Measurements from ENCODE around the gene ENTHD1. TPM values are rescaled to one million over a fixed set of nuclear protein-coding genes. Genes with fewer than 3 reads are reported as not detected.

Gene ENTHD1
- total and polyA plus RNA-seq, 2 donors (not counting 3 experiments of a cell fraction or from before 2014, with no cell fraction given) = not detected

DNA sequence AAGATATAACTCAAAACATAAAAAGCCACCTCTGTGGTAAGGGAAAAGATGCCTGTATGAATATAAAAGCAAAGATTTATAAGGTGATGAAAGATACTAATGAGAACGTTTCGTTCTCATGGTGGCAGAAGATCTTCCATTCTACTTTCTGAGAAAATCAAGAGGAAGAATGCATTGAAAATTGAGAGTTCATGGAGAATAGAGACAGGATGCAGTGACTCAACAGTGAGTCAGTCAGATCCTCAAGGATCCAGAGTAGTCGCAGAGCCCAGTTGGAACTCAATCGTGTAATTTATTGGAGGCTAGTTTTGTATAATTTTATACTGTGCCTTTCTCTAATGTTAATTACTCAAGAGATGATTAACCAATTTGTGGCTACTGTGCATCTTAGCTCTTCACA is 73.3 kb downstream of the ENTHD1 start:
- POLR2A ChIA-PET = no interaction called here
- no peaks in the 10 kb centered on the region for H3K9me1 ChIP-seq (replicated peaks; ENCODE audit: control insufficient read depth, extremely low read depth, insufficient read depth, low read length)
- no peak overlapping the region for H2AFZ ChIP-seq (ENCODE audit: low read depth, low read length)
- CTCF ChIA-PET = interaction anchor here (1.5 to 1.6 kb wide), 2 partner anchors 12 to 14 kb away, joined by 3 to 4 read pairs; no protein-coding TSS in a partner anchor
- TF ChIP-seq, protein P1, sequence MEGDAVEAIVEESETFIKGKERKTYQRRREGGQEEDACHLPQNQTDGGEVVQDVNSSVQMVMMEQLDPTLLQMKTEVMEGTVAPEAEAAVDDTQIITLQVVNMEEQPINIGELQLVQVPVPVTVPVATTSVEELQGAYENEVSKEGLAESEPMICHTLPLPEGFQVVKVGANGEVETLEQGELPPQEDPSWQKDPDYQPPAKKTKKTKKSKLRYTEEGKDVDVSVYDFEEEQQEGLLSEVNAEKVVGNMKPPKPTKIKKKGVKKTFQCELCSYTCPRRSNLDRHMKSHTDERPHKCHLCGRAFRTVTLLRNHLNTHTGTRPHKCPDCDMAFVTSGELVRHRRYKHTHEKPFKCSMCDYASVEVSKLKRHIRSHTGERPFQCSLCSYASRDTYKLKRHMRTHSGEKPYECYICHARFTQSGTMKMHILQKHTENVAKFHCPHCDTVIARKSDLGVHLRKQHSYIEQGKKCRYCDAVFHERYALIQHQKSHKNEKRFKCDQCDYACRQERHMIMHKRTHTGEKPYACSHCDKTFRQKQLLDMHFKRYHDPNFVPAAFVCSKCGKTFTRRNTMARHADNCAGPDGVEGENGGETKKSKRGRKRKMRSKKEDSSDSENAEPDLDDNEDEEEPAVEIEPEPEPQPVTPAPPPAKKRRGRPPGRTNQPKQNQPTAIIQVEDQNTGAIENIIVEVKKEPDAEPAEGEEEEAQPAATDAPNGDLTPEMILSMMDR (IDR thresholded peaks at IDR 0.05; ENCODE audit: extremely low read depth in 1 of 2, insufficient read depth in 1 of 2, low read depth in 1 of 2, low read length in 2 of 2) = no peak
- peak; percentile 87 for TF ChIP-seq FOS (IDR thresholded peaks at IDR 0.05; ENCODE audit: borderline replicate concordance, insufficient read depth, low read length)
- peak; percentile 78 for TF ChIP-seq JUN (IDR thresholded peaks at IDR 0.05; ENCODE audit: borderline replicate concordance, insufficient read depth, insufficient read length, low read depth)
- FAIRE-seq (peak; percentile 92), DNase-seq (ENCODE audit: low read depth, low spot score) (peak; percentile 66)
- H3K9me3 ChIP-seq (replicated peaks; ENCODE audit: control insufficient read depth, insufficient read depth, low read length) = no peaks in the 10 kb centered on the region
- no peak overlapping the region for H3K9ac ChIP-seq (replicated peaks; ENCODE audit: extremely low read depth, insufficient read depth, low read length)
- peak overlapping the region; percentile 47 for H3K4me2 ChIP-seq (ENCODE audit: insufficient read depth, low read length)
- dilution Hi-C loops (cut with MboI; ENCODE audit: extremely low pct_ligation_motif_present, low sequenced_read_pairs) (no loop called here), intact Hi-C loops (cut with micrococcal nuclease) (no loop called here)
- H4K20me1 ChIP-seq (replicated peaks; ENCODE audit: control insufficient read depth, extremely low read depth, insufficient read depth, low read length) = no peaks in the 10 kb centered on the region
- H3K36me3 ChIP-seq (ENCODE audit: control insufficient read depth in 2 of 2, extremely low read depth in 1 of 2, insufficient read depth in 2 of 2, low read length in 2 of 2) = no peaks in the 10 kb centered on the region
- BruUV-seq (replicated peaks) = no TSS peak
- H3K4me1 ChIP-seq (ENCODE audit: control insufficient read depth, extremely low read depth, insufficient read depth, low read length) = peaks cover 9% of the 10 kb centered on the region
- H3K27me3 ChIP-seq (ENCODE audit: control insufficient read depth in 2 of 2, insufficient read depth in 2 of 2, low read length in 2 of 2) = peaks cover 0 to 22% of the 10 kb centered on the region in 2 experiments
- no peak overlapping the region for H3K27ac ChIP-seq (ENCODE audit: insufficient read depth, low read depth, low read length)
- H3K4me3 ChIP-seq (replicated peaks in 1 of 3; ENCODE audit: insufficient read depth in 1 of 3, low read depth in 1 of 3, low read length in 3 of 3) = no peak overlapping the region
- no peaks in the 10 kb centered on the region for H3K79me2 ChIP-seq (ENCODE audit: control insufficient read depth, insufficient read depth, low read length)

DNA sequence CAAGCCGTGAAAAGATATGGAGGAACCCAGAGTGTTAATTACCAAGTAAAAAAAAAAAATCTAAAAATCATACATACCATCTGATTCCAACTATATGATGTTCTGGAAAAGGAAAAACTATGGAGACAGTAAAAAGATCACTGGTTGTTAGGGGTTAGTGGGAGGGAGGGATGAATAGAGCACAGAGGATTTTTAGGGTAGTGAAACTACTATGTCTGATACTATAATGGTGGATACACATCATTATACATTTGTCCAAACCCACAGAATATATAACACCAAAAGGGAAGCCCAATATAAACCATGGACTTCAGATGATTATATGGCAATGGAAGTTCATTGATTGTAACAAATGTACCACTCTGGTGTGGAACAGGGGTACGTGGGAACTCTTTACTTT is 74.1 kb downstream of the ENTHD1 start:
- FAIRE-seq (no peak), DNase-seq (ENCODE audit: low read depth, low spot score) (no peak)
- dilution Hi-C loops (cut with MboI; ENCODE audit: extremely low pct_ligation_motif_present, low sequenced_read_pairs) (no loop called here), intact Hi-C loops (cut with micrococcal nuclease) (no loop called here)
- Histone ChIP-seq H3K4me1 (ENCODE audit: control insufficient read depth, extremely low read depth, insufficient read depth, low read length) (peaks cover 9% of the 10 kb centered on the region), H3K9ac (replicated peaks; ENCODE audit: extremely low read depth, insufficient read depth, low read length) (no peak overlapping the region), H2AFZ (ENCODE audit: low read depth, low read length) (no peak overlapping the region), H3K36me3 (ENCODE audit: control insufficient read depth in 2 of 2, extremely low read depth in 1 of 2, insufficient read depth in 2 of 2, low read length in 2 of 2) (no peaks in the 10 kb centered on the region), H3K9me1 (replicated peaks; ENCODE audit: control insufficient read depth, extremely low read depth, insufficient read depth, low read length) (no peaks in the 10 kb centered on the region), H3K27ac (ENCODE audit: insufficient read depth, low read depth, low read length) (no peak overlapping the region), H3K4me2 (ENCODE audit: insufficient read depth, low read length) (no peak overlapping the region), H4K20me1 (replicated peaks; ENCODE audit: control insufficient read depth, extremely low read depth, insufficient read depth, low read length) (no peaks in the 10 kb centered on the region), H3K4me3 (replicated peaks in 1 of 3; ENCODE audit: insufficient read depth in 1 of 3, low read depth in 1 of 3, low read length in 3 of 3) (no peak overlapping the region), H3K79me2 (ENCODE audit: control insufficient read depth, insufficient read depth, low read length) (no peaks in the 10 kb centered on the region), H3K27me3 (ENCODE audit: control insufficient read depth in 2 of 2, insufficient read depth in 2 of 2, low read length in 2 of 2) (peaks cover 0 to 22% of the 10 kb centered on the region in 2 experiments), H3K9me3 (replicated peaks; ENCODE audit: control insufficient read depth, insufficient read depth, low read length) (no peaks in the 10 kb centered on the region)
- ChIA-PET POLR2A (no interaction called here), CTCF (interaction anchor here (1.5 to 1.6 kb wide), 2 partner anchors 11 to 13 kb away, joined by 3 to 4 read pairs; no protein-coding TSS in a partner anchor)
- TF ChIP-seq FOS (IDR thresholded peaks at IDR 0.05; ENCODE audit: borderline replicate concordance, insufficient read depth, low read length) (no peak), POLR2A (IDR thresholded peaks at IDR 0.05; ENCODE audit: low read depth, low read length) (no peak), MYC (IDR thresholded peaks at IDR 0.05; ENCODE audit: low read depth, low read length) (no peak), EZH2 (IDR thresholded peaks at IDR 0.05; ENCODE audit: borderline replicate concordance, low read depth, low read length, severe bottlenecking) (no peak), POLR2AphosphoS5 (IDR thresholded peaks at IDR 0.05; ENCODE audit: insufficient read depth, low read depth, low read length) (no peak), JUN (IDR thresholded peaks at IDR 0.05; ENCODE audit: borderline replicate concordance, insufficient read depth, insufficient read length, low read depth) (no peak), GATA2 (IDR thresholded peaks at IDR 0.05; ENCODE audit: insufficient read depth, insufficient read length, low read depth, low read length) (no peak)
- TF ChIP-seq, protein P2, sequence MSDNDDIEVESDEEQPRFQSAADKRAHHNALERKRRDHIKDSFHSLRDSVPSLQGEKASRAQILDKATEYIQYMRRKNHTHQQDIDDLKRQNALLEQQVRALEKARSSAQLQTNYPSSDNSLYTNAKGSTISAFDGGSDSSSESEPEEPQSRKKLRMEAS (IDR thresholded peaks at IDR 0.05; ENCODE audit: insufficient read depth, insufficient read length) = no peak
- TF ChIP-seq, protein P1 (IDR thresholded peaks at IDR 0.05; ENCODE audit: extremely low read depth in 1 of 2, insufficient read depth in 1 of 2, low read depth in 1 of 2, low read length in 2 of 2) = no peak
- no TSS peak for BruUV-seq (replicated peaks)
